ENCODE results near the gene FLOT1. TPM values are rescaled to one million over a fixed set of nuclear protein-coding genes. Genes with fewer than 3 reads are reported as not detected.

FLOT1 gene
- total RNA-seq, 1 donor: 101 TPM

- Histone ChIP-seq H3K79me2 (ENCODE audit: insufficient read depth, low read length) (no peaks in the 10 kb centered on the region), H3K4me2 (ENCODE audit: insufficient read depth, low read length) (peak overlapping the region; percentile 74), H3K4me3 (ENCODE audit: insufficient read depth, low read length) (peak overlapping the region; percentile 39), H3K27me3 (ENCODE audit: insufficient read depth, low read length) (no peaks in the 10 kb centered on the region), H3K27ac (ENCODE audit: low read depth, low read length) (peak overlapping the region; percentile 99), H3K36me3 (ENCODE audit: insufficient read depth, low read length) (no peaks in the 10 kb centered on the region), H3K4me1 (ENCODE audit: insufficient read depth, low read length) (peaks cover 30% of the 10 kb centered on the region), H2AFZ (ENCODE audit: low read length) (no peak overlapping the region), H4K20me1 (ENCODE audit: insufficient read depth, low read length) (no peaks in the 10 kb centered on the region), H3K9me3 (ENCODE audit: low read depth, low read length) (no peaks in the 10 kb centered on the region)
- peak; percentile 95 for DNase-seq (ENCODE audit: insufficient read length, low spot score, missing footprints)
- TF ChIP-seq, protein P1, sequence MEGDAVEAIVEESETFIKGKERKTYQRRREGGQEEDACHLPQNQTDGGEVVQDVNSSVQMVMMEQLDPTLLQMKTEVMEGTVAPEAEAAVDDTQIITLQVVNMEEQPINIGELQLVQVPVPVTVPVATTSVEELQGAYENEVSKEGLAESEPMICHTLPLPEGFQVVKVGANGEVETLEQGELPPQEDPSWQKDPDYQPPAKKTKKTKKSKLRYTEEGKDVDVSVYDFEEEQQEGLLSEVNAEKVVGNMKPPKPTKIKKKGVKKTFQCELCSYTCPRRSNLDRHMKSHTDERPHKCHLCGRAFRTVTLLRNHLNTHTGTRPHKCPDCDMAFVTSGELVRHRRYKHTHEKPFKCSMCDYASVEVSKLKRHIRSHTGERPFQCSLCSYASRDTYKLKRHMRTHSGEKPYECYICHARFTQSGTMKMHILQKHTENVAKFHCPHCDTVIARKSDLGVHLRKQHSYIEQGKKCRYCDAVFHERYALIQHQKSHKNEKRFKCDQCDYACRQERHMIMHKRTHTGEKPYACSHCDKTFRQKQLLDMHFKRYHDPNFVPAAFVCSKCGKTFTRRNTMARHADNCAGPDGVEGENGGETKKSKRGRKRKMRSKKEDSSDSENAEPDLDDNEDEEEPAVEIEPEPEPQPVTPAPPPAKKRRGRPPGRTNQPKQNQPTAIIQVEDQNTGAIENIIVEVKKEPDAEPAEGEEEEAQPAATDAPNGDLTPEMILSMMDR (IDR thresholded peaks at IDR 0.05; ENCODE audit: extremely low read depth, low read depth, low read length): no peak
Measured at GRCh38 chr6:30769088-30769852, 26.8 kb upstream of the FLOT1 start.

GRCh38 chr6:30768634-30769087 is 26.2 kb upstream of the FLOT1 start:
- Histone ChIP-seq H3K27ac (ENCODE audit: low read depth, low read length) (peak overlapping the region; percentile 99), H3K36me3 (ENCODE audit: insufficient read depth, low read length) (no peaks in the 10 kb centered on the region), H3K4me3 (ENCODE audit: insufficient read depth, low read length) (no peak overlapping the region), H4K20me1 (ENCODE audit: insufficient read depth, low read length) (no peaks in the 10 kb centered on the region), H2AFZ (ENCODE audit: low read length) (no peak overlapping the region), H3K4me1 (ENCODE audit: insufficient read depth, low read length) (peaks cover 36% of the 10 kb centered on the region), H3K27me3 (ENCODE audit: insufficient read depth, low read length) (no peaks in the 10 kb centered on the region), H3K4me2 (ENCODE audit: insufficient read depth, low read length) (peak overlapping the region; percentile 74), H3K9me3 (ENCODE audit: low read depth, low read length) (no peaks in the 10 kb centered on the region), H3K79me2 (ENCODE audit: insufficient read depth, low read length) (no peaks in the 10 kb centered on the region)
- no peak for DNase-seq (ENCODE audit: insufficient read length, low spot score, missing footprints)
- TF ChIP-seq, protein P1 (IDR thresholded peaks at IDR 0.05; ENCODE audit: extremely low read depth, low read depth, low read length): no peak

GRCh38 chr6:30767944-30768301 is 25.4 kb upstream of the FLOT1 start:
- Histone ChIP-seq H3K27ac (ENCODE audit: low read depth, low read length) (no peak overlapping the region), H3K27me3 (ENCODE audit: insufficient read depth, low read length) (no peaks in the 10 kb centered on the region), H3K36me3 (ENCODE audit: insufficient read depth, low read length) (no peaks in the 10 kb centered on the region), H3K9me3 (ENCODE audit: low read depth, low read length) (no peaks in the 10 kb centered on the region), H3K79me2 (ENCODE audit: insufficient read depth, low read length) (no peaks in the 10 kb centered on the region), H2AFZ (ENCODE audit: low read length) (no peak overlapping the region), H3K4me2 (ENCODE audit: insufficient read depth, low read length) (no peak overlapping the region), H3K4me1 (ENCODE audit: insufficient read depth, low read length) (peaks cover 39% of the 10 kb centered on the region), H3K4me3 (ENCODE audit: insufficient read depth, low read length) (no peak overlapping the region), H4K20me1 (ENCODE audit: insufficient read depth, low read length) (no peaks in the 10 kb centered on the region)
- DNase-seq (ENCODE audit: insufficient read length, low spot score, missing footprints): no peak
- TF ChIP-seq, protein P1 (IDR thresholded peaks at IDR 0.05; ENCODE audit: extremely low read depth, low read depth, low read length): no peak

DNA sequence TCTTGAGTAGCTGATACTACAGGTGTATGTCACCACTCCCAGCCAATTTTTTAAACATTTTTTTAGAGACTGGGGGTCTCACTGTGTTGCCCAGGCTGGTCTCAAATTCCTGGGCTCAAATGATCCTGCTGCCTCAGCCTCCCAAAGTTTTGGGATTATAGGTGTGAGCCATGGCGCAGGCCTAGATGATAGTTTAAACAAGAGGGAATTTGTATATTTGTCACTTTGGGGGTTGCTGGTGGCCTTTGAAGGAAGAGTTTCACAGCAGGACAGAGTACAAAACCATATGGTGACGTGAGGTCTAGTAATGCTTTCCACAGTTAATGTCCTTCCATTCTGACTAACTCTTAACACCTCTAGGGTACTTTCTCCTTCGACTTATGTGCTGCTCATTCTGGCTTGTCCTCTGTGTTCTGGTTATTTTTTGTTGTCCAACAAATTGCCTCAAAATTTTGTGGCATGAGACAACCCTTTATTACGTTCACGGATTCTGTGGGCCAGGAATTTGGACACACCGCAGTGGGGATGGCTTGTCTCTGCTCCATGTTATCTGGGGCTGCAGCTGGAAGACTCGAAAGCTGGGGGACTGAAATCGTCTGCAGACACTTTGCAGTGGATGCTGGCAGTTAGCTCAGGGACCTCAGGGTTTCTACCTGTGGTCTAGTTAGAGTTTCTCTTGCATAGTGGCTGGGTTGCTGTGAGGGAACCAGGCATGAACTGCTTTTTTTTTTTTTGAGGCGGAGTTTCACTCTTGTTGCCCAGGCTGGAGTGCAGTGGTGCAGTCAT is 24.9 kb upstream of the FLOT1 start:
- no peak overlapping the region for H2AFZ ChIP-seq (ENCODE audit: low read length)
- no peak overlapping the region for H3K4me2 ChIP-seq (ENCODE audit: insufficient read depth, low read length)
- no peak overlapping the region for H3K4me3 ChIP-seq (ENCODE audit: insufficient read depth, low read length)
- H3K79me2 ChIP-seq (ENCODE audit: insufficient read depth, low read length): no peaks in the 10 kb centered on the region
- H3K9me3 ChIP-seq (ENCODE audit: low read depth, low read length): no peaks in the 10 kb centered on the region
- H3K4me1 ChIP-seq (ENCODE audit: insufficient read depth, low read length): peaks cover 39% of the 10 kb centered on the region
- TF ChIP-seq, protein P1 (IDR thresholded peaks at IDR 0.05; ENCODE audit: extremely low read depth, low read depth, low read length): no peak
- no peaks in the 10 kb centered on the region for H3K36me3 ChIP-seq (ENCODE audit: insufficient read depth, low read length)
- H3K27ac ChIP-seq (ENCODE audit: low read depth, low read length): no peak overlapping the region
- DNase-seq (ENCODE audit: insufficient read length, low spot score, missing footprints): no peak
- H3K27me3 ChIP-seq (ENCODE audit: insufficient read depth, low read length): no peaks in the 10 kb centered on the region
- H4K20me1 ChIP-seq (ENCODE audit: insufficient read depth, low read length): no peaks in the 10 kb centered on the region

All from osteoblast (primary cell).